Calu3 (cell line): Measurements from ENCODE around the gene FASTKD3. TPM values are rescaled to one million over a fixed set of nuclear protein-coding genes. Genes with fewer than 3 reads are reported as not detected.
A peak's percentile ranks its signal among the peaks of the same experiment; 100 is the strongest.

Source experiments
- BruUV-seq: library from RNA; stranded (reverse); fragments of 400-500 nt; replicated peaks from 2 replicates; lab custom pipeline; 2021; lab: Mats Ljungman, UMichigan
- CTCF ChIA-PET: fragments of 300-600 bp; sonication (Branson Sonifier 250); formaldehyde crosslinking; loops from one replicate; lab custom pipeline; 2022; ENCODE audit warnings: antibody characterized with exemption; lab: Charles Lee
- DNase-seq: peaks from one replicate; pipeline ENCODE4 v3.0.0; 2022
- H3K27ac Mint-ChIP-seq: one replicate; pipeline ENCODE4 v1.8.0; 2022; ENCODE audit warnings: mixed read lengths; ENCODE audit not compliant: unreplicated experiment
- H3K27me3 Mint-ChIP-seq: one replicate; pipeline ENCODE4 v1.8.0; 2022; ENCODE audit warnings: mixed read lengths; ENCODE audit not compliant: unreplicated experiment
- H3K36me3 Mint-ChIP-seq: one replicate; pipeline ENCODE4 v1.8.0; 2022; ENCODE audit warnings: mild to moderate bottlenecking, moderate library complexity, mixed read lengths; ENCODE audit not compliant: insufficient read depth, unreplicated experiment
- H3K4me1 Mint-ChIP-seq: one replicate; pipeline ENCODE4 v1.8.0; 2022; ENCODE audit warnings: mild to moderate bottlenecking, low read depth, mixed read lengths; ENCODE audit not compliant: unreplicated experiment
- H3K4me3 Mint-ChIP-seq: one replicate; pipeline ENCODE4 v1.8.0; 2022; ENCODE audit warnings: mild to moderate bottlenecking, low read depth, moderate library complexity, mixed read lengths; ENCODE audit not compliant: unreplicated experiment
- H3K9me3 Mint-ChIP-seq: one replicate; pipeline ENCODE4 v1.8.0; 2022; ENCODE audit warnings: low read depth, mixed read lengths; ENCODE audit not compliant: unreplicated experiment
- CTCF ChIP-seq: fragments of 200-600 bp; IDR thresholded peaks from one replicate; pipeline ENCODE4 v1.8.0; 2022; ENCODE audit warnings: antibody characterized with exemption; ENCODE audit not compliant: unreplicated experiment
- intact Hi-C: fragments of 100-400 bp; cut with micrococcal nuclease; formaldehyde crosslinking; loops from one replicate; pipeline ENCODE4 v1.10.0; 2022; ENCODE audit not compliant: unreplicated experiment
- total RNA-seq: library from RNA; stranded (reverse); gene quantifications from 2 replicates; pipeline ENCODE4 v1.2.3, GENCODE V29; 2022

FASTKD3 gene
- total RNA-seq, 1 experiment from 2014 or later: 13.5 TPM

- peak overlapping the region; percentile 7 for H3K4me3 Mint-ChIP-seq
Measured at GRCh38 chr5:7849681-7850394, 19.0 kb downstream of the FASTKD3 start.

GRCh38 chr5:7848296-7848695 lies 20.5 kb downstream of the FASTKD3 start:
- Mint-ChIP-seq H3K4me1 (no peaks in the 10 kb centered on the region), H3K9me3 (peaks cover 2% of the 10 kb centered on the region), H3K4me3 (no peak overlapping the region), H3K36me3 (no peaks in the 10 kb centered on the region), H3K27ac (no peak overlapping the region), H3K27me3 (peaks cover 53% of the 10 kb centered on the region)
- CTCF ChIA-PET: no interaction called here
- intact Hi-C loops: no loop called here
- TF ChIP-seq CTCF: no peak
- BruUV-seq: no TSS peak
- DNase-seq: no peak

More at GRCh38 chr5:7849681-7850394, 19.0 kb downstream of the FASTKD3 start:
- TF ChIP-seq CTCF: no peak
- Mint-ChIP-seq H3K27ac (no peak overlapping the region), H3K36me3 (no peaks in the 10 kb centered on the region), H3K27me3 (peaks cover 38% of the 10 kb centered on the region), H3K9me3 (peaks cover 2% of the 10 kb centered on the region), H3K4me1 (no peaks in the 10 kb centered on the region)
- DNase-seq: no peak
- CTCF ChIA-PET: interaction anchor here (0.6 kb wide), 1 partner anchor 65 kb away, joined by 6 read pairs; no protein-coding TSS in a partner anchor
- intact Hi-C loops: no loop called here
- BruUV-seq: no TSS peak

- intact Hi-C loops: no loop called here
- no peak for TF ChIP-seq CTCF
- H3K4me3 Mint-ChIP-seq: no peak overlapping the region
- peaks cover 3% of the 10 kb centered on the region for H3K9me3 Mint-ChIP-seq
- H3K36me3 Mint-ChIP-seq: no peaks in the 10 kb centered on the region
- no peak for DNase-seq
- CTCF ChIA-PET: no interaction called here
- no peaks in the 10 kb centered on the region for H3K4me1 Mint-ChIP-seq
- no TSS peak for BruUV-seq
- no peak overlapping the region for H3K27ac Mint-ChIP-seq
- H3K27me3 Mint-ChIP-seq: peaks cover 66% of the 10 kb centered on the region
Measured at GRCh38 chr5:7846327-7846726, 22.5 kb downstream of the FASTKD3 start.

- peaks cover 74% of the 10 kb centered on the region for H3K27me3 Mint-ChIP-seq
- H3K9me3 Mint-ChIP-seq: peaks cover 3% of the 10 kb centered on the region
- no peak for TF ChIP-seq CTCF
- intact Hi-C loops: no loop called here
- H3K4me3 Mint-ChIP-seq: no peak overlapping the region
- no peak for DNase-seq
- no TSS peak for BruUV-seq
- H3K27ac Mint-ChIP-seq: no peak overlapping the region
- CTCF ChIA-PET: no interaction called here
- H3K4me1 Mint-ChIP-seq: no peaks in the 10 kb centered on the region
- no peaks in the 10 kb centered on the region for H3K36me3 Mint-ChIP-seq
Measured at GRCh38 chr5:7845557-7845956, 23.3 kb downstream of the FASTKD3 start.
